Stimulated activated CD4-positive, alpha-beta T cell treated with anti-CD3 and anti-CD28 coated beads, Interleukin-15, amount 100 ng/mL, for 24 hours (primary cell): ENCODE measurements around the gene CYP4V2.

Experiments
- DNase-seq: peaks from one replicate; pipeline ENCODE4 v3.0.0-alpha.2; 2020

The CYP4V2 gene

GRCh38 chr4:186189656-186190055 is 1.7 kb upstream of the CYP4V2 start:
- no peak for DNase-seq

- DNase-seq, result peak; percentile 60
Measured at GRCh38 chr4:186190581-186191199, 677 bp upstream of the CYP4V2 start.

- DNase-seq, result no peak
Measured at GRCh38 chr4:186192066-186192612, 772 bp downstream of the CYP4V2 start.

- DNase-seq, result no peak
Measured at GRCh38 chr4:186193851-186194250, 2.5 kb downstream of the CYP4V2 start.

GRCh38 chr4:186196063-186196462 is 4.7 kb downstream of the CYP4V2 start:
- DNase-seq, result no peak

GRCh38 chr4:186200516-186200915 is 9.1 kb downstream of the CYP4V2 start:
- DNase-seq, result no peak

- DNase-seq, result no peak
Measured at GRCh38 chr4:186201010-186201409, 9.6 kb downstream of the CYP4V2 start.

GRCh38 chr4:186201535-186202230 is 10.3 kb downstream of the CYP4V2 start:
- DNase-seq, result peak; percentile 73

- DNase-seq, result no peak
Measured at GRCh38 chr4:186202490-186203140, 11.2 kb downstream of the CYP4V2 start.

GRCh38 chr4:186203406-186203805 is 12.0 kb downstream of the CYP4V2 start:
- DNase-seq, result no peak

- peak; percentile 73 for DNase-seq
Measured at GRCh38 chr4:186204103-186204559, 12.8 kb downstream of the CYP4V2 start.

- no peak for DNase-seq
Measured at GRCh38 chr4:186204686-186205085, 13.3 kb downstream of the CYP4V2 start.

- DNase-seq, result no peak
Measured at GRCh38 chr4:186205156-186205555, 13.8 kb downstream of the CYP4V2 start.

- DNase-seq, result no peak
Measured at GRCh38 chr4:186216465-186217024, 25.2 kb downstream of the CYP4V2 start.

- no peak for DNase-seq
Measured at GRCh38 chr4:186217733-186218293, 26.4 kb downstream of the CYP4V2 start.

GRCh38 chr4:186221624-186222023 is 30.3 kb downstream of the CYP4V2 start:
- DNase-seq, result no peak

- DNase-seq, result no peak
Measured at GRCh38 chr4:186225848-186226247, 34.5 kb downstream of the CYP4V2 start.

- DNase-seq, result no peak
Measured at GRCh38 chr4:186226521-186227189, 35.3 kb downstream of the CYP4V2 start.

GRCh38 chr4:186227221-186227620 is 35.9 kb downstream of the CYP4V2 start, which contains the start of gene KLKB1:
TSS of gene KLKB1 (plus strand) at chr4:186227507. CDS start at chr4:186228196, 689 bp downstream.
- no peak for DNase-seq

- no peak for DNase-seq
Measured at GRCh38 chr4:186227744-186228513, 36.6 kb downstream of the CYP4V2 start.

- DNase-seq, result no peak
Measured at GRCh38 chr4:186228514-186228894, 37.1 kb downstream of the CYP4V2 start.

GRCh38 chr4:186234367-186234766 is 43.0 kb downstream of the CYP4V2 start:
- no peak for DNase-seq
